ENCODE results near the gene RAPGEF4.
"Not testable (repeated sequence)": the region's sequence is repeated elsewhere in the genome, so short reads cannot be mapped to it uniquely, and the experiment has no call there.

The RAPGEF4 gene

GRCh38 chr2:172730411-172730810 lies 5.2 kb upstream of the RAPGEF4 start:
- no peak for FAIRE-seq

DNA sequence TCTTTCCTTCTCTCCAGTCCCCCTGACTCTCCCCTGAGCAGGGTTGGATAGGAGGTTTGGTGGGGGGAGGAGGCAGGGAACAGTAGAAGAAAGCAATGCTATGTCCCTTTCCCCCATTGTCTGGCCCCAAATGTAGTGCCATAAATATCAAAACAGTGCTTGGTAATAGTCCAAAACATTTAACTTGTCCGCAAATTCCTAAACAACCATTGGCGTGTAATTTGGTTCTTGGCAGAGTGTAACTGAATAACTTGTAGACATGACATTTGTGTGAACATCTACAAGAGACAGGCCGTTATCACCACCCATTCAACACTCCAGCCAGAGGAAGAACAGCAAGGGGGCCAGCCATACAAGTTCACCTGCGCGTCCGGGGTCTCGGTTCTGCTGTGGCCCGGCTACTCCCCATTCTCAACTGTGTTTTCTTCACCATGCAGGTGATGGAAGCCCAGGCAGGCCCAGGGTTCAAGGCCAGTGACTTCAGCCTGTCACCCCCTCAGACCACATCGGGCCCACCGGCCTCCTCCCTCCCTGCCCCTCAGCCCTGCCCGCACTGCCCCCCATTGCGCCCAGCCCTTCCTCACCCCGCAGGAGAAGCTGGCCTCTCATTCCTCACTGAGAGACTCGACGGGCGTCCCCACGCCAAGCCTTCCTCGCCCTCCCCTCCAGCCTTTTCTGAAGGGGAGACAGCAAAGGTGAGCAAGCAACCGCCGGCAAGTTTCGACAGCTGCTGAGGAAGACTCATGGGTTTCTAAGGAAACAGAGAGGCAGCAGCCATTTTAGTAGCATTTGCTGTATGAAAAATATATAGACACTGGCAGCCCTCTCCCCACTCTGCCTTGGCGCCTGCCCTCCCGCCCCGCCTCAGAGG lies 699 bp upstream of the RAPGEF4 start:
- no peak for FAIRE-seq

- FAIRE-seq = no peak
Observed at GRCh38 chr2:172736424-172737174, 954 bp downstream of the RAPGEF4 start.

DNA sequence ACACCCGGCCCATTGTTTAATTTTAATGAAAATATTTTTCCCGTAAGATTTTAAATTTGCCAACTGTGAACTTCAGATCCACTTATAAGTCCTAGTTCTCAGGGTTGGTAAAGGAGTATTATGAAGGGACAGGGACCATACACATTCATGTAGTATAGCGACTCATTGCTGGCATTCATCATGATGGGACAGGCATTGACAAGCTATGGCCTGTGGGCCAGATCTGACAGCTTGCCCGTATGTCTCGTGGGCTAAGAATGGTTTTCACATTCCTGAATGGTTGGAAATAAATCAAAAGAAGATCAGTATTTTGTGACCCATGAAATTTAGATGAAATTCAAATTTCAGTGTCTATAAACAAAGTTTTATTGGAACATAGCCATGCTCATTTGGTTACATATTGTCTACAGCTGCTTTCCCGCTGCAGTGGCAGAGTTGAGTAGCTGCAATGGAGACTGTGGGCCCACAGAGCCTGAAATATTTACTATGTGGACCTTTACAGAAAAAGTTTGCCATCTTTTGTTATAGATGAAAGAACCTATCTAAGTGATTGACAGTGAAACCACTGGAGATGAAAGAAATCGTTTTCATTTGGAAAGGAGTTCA lies 4.1 kb downstream of the RAPGEF4 start:
- FAIRE-seq = no peak

- FAIRE-seq = no peak
Observed at GRCh38 chr2:172740856-172741255, 5.2 kb downstream of the RAPGEF4 start.

GRCh38 chr2:172742931-172743540 lies 7.4 kb downstream of the RAPGEF4 start:
- FAIRE-seq = no peak

DNA sequence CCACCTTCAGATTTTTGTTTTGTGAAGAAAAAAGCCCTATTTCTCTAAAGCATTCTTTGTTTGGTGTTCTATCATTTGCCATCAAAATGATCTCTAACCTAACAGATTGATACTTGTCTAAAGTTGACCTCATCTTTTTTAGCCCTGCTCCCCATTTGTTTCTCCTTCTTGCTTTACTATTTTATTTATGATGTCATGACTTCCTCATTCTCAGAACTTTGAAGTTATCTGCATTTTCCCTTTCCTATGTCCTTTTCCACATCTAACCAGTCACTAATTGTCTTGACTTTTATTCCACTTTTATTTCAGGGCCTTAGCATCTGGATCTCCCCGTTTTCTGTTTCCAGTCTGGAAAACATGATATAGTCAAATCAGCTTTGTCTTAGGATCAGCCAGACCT lies 8.3 kb downstream of the RAPGEF4 start:
- no peak for FAIRE-seq

DNA sequence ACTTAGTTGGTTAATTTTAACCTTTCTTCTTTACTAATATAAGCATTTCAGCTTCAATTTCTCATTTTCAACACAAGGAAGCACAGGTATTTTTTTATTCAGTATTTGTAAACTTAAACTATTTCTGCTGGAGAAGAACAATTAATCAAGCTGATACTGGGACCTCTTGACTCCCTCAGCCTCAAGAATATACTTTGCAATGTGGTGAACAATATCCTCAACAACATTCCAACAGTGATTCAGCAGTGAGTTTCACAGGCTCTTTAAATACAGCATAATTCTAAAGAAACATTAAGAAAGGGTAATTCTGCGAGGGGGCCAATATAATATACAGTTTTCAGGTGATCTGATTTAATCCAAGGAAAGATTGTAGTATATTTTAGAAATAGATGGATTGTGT lies 10.0 kb downstream of the RAPGEF4 start:
- FAIRE-seq = no peak

DNA sequence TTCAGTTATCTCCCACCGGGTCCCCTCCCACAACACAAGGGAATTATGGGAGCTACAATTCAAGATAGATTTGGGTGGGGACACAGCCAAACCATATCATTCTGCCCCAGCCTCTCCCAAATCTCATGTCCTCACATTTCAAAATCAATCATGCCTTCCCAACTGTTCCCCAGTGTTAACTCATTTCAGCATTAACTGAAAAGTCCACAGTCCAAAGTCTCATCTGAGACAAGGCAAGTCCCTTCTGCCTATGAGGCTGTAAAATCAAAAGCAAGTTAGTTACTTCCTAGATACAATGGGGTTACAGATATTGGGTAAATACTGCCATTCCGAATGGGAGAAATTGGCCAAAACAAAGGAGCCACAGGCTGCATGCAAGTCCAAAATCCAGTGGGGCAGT lies 12.9 kb downstream of the RAPGEF4 start:
- not testable (repeated sequence) for FAIRE-seq

- no peak for FAIRE-seq
Observed at GRCh38 chr2:172749388-172749787, 13.7 kb downstream of the RAPGEF4 start.

DNA sequence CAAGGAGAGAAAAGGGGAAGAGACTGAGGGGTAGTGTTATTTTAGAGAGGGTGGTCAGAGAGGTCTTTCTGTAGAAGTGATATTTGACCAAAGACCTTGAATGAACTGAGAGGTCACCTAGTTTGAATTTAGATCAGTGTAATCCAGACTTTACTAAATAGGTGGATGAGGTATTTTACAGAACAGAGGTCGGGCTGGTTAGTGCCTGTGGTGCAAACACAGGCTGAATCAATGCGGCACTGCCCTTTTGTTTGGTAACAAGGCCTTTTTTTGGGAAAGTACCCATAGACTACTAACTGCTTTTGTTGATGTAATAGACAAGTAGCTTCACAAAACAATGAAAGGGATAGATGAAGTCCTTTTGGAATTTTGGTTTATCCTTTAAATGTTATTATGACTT lies 15.9 kb downstream of the RAPGEF4 start:
- FAIRE-seq = no peak

DNA sequence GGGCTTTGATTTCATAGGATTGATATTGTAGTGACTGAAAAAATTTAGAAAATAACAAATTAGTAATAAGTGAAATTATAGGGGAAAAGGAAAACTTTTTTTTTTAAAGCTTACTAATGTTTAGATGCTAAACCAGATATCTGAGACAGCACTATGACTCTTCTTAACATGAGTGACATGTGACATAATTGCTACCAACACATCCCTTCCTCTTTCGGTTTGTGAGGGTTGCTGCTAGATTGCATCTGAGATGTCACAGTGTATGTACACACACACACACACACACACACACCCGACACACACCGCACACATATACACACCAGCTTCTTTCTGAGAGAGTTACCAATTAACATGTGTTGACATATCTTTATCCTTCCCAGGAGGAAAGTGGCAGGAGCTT lies 18.0 kb downstream of the RAPGEF4 start:
- FAIRE-seq = no peak

DNA sequence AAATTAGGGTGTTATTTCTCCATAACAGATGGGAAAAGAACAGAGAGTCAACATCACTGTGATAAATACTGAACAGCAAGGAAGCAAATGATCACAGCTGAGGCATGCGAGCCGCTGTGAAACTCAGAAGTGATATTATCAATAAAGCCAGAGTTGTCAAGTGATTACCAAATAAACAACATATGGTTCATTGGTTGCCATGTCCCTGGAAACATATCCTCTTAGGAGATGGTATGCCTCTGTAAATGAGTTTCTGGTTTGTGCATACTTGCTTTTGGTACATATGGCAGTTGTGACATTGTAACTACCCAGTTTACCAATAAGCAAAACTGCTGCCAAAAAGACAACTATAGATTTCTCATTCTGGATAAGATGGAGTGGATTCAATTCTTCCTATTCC lies 23.8 kb downstream of the RAPGEF4 start:
- FAIRE-seq = no peak

- no peak for FAIRE-seq
Observed at GRCh38 chr2:172761306-172761705, 25.7 kb downstream of the RAPGEF4 start.

DNA sequence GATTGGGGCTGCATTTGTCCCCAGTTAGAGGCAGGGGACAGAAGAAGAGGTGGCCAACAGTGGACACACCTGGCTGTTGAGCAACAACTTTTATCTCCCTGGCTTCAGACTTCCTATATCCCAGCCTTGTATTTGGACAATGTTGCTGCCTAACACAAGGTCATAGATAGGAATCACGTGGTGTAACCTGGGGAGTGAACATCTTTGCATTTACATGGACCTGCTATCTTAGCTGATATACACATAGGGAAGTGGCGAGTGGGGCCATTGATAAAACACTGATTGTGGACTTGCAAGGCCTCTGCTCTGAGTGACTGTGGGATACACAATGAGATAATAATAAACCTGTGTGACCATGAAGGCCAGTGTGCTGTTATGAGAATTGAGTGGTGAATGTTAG lies 26.9 kb downstream of the RAPGEF4 start:
- FAIRE-seq = no peak

DNA sequence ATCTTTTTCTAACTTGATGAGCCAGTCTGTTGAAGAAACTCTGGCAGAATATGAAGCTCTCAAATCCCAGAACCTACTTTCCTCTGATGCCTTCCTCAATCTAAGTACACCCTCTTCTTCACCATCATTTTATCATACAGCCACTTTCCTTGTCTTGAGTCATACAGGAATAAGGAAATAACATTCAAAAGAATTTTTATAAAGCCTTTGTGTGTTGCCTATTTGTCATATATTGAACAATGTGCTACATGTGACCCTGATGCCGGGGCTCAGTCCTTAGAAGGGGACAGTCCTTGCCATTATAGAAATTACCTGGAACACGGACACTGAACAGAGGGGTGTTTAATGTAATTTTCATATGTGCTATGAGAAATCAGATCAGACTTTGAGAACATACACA lies 27.4 kb downstream of the RAPGEF4 start:
- FAIRE-seq = no peak

DNA sequence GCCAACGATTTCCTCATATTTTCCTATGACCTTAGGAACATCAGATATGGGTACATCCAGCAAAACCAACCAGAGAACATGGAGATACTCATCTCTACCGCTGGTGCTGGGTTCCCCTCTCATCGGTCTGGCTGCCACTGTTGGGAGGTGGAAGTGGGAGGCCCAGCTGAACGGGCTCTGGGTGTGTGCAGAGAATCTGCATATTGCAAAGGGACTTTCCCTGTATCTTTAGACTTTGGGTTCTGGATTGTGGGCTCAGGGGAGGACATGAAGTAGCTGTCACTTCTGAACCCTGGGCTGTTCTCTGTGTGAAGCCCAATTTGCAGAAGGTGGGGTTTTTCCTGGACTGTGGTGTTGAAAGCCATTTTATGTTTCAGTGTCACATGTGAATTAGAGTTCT lies 30.0 kb downstream of the RAPGEF4 start:
- no peak for FAIRE-seq

DNA sequence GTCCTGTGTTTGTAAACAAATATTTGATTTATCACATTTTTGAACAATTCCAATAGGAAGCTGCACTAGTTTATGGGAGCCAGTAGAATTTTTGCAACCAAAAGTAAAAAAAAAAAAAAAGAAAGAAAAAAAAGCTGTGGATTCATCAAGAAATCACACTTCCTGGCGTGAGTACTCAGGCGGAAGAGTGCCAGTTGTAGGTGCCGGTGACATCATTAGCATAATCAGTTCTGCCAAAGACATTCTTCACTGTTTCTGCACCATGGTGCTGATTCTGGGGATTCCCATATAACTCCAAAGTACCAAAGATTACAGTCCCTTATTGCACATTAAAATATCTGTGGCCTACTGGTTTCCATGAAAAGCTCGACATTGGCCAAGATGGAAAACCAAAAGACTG lies 32.8 kb downstream of the RAPGEF4 start:
- no peak for FAIRE-seq

- no peak for FAIRE-seq
Observed at GRCh38 chr2:172769879-172770278, 34.2 kb downstream of the RAPGEF4 start.

GRCh38 chr2:172770887-172771286 lies 35.2 kb downstream of the RAPGEF4 start:
- FAIRE-seq = no peak

GRCh38 chr2:172772633-172773032 lies 37.0 kb downstream of the RAPGEF4 start:
- FAIRE-seq = no peak

- no peak for FAIRE-seq
Observed at GRCh38 chr2:172774302-172774701, 38.7 kb downstream of the RAPGEF4 start.

DNA sequence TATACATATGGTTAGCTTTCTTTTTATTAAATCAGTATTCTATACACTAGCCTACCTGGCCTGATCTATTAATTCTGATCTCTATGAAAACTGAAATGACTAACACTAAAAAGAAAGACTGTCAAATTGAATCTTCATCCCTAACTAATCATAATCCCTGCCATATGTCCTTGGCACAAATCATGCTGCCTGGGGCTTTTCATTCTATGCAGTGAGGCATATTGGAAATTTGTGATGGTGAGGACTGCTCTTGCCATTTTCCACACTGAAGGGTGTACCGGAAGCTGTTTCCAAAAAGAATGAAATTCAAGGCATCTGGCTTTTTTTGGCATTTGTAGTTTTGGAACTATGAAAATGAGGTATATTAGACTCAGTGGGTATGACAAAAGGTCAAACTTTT lies 39.7 kb downstream of the RAPGEF4 start:
- FAIRE-seq = no peak
